ENCODE results near the gene TMC4. TPM values are rescaled to one million over a fixed set of nuclear protein-coding genes. Genes with fewer than 3 reads are reported as not detected.

TMC4 gene
- total RNA-seq, 1 experiment from 2014 or later = 1.9 TPM

DNA sequence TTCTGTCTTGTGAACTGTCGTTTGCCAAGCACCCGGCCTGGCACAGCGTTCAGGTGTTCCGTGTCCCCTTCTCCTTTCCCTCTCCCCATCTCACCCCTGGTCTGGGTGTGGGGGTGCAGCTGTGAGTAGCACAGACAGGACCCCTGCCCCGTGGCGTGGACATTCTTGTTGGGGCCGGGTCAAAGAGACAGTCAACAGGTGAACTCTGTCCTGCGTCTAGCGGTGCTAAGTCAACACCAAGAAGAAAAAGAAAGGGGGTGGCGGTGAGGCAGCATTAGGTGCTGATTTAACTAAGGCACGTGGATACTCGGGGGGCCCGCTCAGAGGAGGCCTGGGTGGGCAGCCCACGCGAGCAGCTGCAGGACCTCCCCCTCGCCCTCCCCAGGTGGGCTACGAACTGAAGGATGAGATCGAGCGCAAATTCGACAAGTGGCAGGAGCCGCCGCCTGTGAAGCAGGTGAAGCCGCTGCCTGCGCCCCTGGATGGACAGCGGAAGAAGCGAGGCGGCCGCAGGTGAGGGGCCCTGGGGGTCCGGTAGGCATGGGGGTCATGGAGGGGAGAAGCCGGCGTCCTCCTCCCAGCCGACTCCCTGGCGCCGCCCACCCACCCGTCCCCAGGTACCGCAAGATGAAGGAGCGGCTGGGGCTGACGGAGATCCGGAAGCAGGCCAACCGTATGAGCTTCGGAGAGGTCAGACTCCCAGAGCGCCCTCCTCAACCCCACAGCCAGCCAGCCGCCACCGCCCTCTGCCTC lies 45.1 kb downstream of the TMC4 start:
- Histone ChIP-seq H3K4me3 (ENCODE audit: insufficient read depth, low read depth, low read length) (no peak overlapping the region), H3K36me3 (replicated peaks; ENCODE audit: control insufficient read depth, insufficient read depth, low read length) (peaks cover 28% of the 10 kb centered on the region)
- DNase-seq = peak; percentile 52

DNA sequence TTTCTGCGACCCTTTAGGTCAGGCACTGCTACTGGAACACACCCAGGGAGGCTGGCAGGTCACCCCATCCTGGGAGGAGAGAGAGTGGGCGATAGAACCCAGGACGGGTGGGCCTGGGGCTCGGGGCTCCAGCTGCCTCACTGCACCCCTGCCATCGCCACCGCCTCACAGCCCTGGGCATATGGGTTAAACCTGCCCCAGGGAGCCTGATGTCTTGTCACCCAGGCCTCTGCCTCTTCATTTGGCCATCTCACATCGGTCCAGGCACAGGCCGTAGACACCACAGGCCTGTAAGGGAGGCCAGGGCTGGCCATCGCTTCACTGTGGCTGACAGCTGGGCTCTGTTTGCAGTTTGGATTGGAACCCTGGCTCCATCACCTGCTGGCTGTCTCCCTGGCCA lies 47.2 kb downstream of the TMC4 start:
- Histone ChIP-seq H3K27me3 (ENCODE audit: control insufficient read depth, insufficient read depth, low read length) (no peaks in the 10 kb centered on the region), H3K4me3 (ENCODE audit: insufficient read depth, low read depth, low read length) (no peak overlapping the region), H3K36me3 (replicated peaks; ENCODE audit: control insufficient read depth, insufficient read depth, low read length) (peaks cover 34% of the 10 kb centered on the region)

More for the DNA sequence above, 45.1 kb downstream of the TMC4 start:
- no peaks in the 10 kb centered on the region for H3K27me3 ChIP-seq (ENCODE audit: control insufficient read depth, insufficient read depth, low read length)

DNA sequence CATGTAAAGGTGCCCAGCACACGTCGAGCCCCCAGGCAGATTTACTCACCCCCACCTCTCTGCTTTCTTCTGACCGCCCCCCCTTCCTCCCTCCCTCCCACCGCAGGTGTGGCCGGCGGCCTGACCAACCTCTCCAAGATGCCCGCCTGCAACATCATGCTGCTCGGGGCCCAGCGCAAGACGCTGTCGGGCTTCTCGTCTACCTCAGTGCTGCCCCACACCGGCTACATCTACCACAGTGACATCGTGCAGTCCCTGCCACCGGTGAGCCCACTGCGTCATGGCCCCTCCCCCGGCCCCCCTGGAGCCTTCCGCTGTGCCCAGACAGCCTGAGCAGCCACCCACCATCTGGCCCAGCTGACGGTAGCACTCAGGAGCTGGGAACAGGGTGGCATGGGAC lies 48.6 kb downstream of the TMC4 start:
- Histone ChIP-seq H3K27me3 (ENCODE audit: control insufficient read depth, insufficient read depth, low read length) (no peaks in the 10 kb centered on the region), H3K36me3 (replicated peaks; ENCODE audit: control insufficient read depth, insufficient read depth, low read length) (peaks cover 30% of the 10 kb centered on the region)
- peak; percentile 55 for DNase-seq

More for the DNA sequence above, 47.2 kb downstream of the TMC4 start:
- DNase-seq = no peak

DNA sequence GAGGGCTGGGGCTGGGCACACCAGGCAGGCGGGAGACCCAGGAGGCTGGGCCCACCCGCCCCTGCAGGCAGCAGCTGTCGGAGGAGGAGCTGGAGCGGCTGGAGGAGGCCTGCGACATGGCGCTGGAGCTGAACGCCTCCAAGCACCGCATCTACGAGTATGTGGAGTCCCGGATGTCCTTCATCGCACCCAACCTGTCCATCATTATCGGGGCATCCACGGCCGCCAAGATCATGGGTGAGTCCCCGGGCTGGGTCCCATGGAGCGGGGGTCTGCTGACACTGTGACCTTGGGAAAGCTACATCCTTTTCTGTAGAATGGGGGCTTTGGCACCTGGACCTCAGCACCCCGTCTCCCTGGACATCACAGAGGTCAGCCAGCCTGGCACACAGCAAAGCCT lies 49.3 kb downstream of the TMC4 start:
- no peaks in the 10 kb centered on the region for H3K27me3 ChIP-seq (ENCODE audit: control insufficient read depth, insufficient read depth, low read length)
- H3K4me3 ChIP-seq (ENCODE audit: insufficient read depth, low read depth, low read length) = no peak overlapping the region
- H3K36me3 ChIP-seq (replicated peaks; ENCODE audit: control insufficient read depth, insufficient read depth, low read length) = peaks cover 29% of the 10 kb centered on the region
- no peak for DNase-seq

More for the DNA sequence above, 48.6 kb downstream of the TMC4 start:
- no peak overlapping the region for H3K4me3 ChIP-seq (ENCODE audit: insufficient read depth, low read depth, low read length)

DNA sequence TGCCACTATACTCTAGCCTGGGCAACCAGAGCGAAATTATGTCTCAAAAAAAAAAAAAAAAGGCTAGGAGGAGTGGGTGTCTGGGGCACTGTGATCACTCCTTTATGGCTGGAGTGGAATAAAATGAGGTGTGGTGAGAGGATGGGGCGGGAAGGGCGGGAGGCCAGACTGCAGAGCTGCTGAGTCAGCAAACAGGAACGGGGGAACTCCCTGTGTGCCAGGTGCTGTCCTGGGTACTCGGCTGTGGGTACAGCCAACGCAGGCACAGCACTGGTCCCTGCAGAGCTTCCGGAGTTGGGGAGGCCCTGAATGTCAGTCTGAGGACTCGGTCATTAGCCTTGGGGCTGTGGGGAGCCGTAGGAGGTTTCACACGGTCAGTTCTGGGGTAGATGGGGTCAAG lies 51.7 kb downstream of the TMC4 start:
- Histone ChIP-seq H3K27me3 (ENCODE audit: control insufficient read depth, insufficient read depth, low read length) (no peaks in the 10 kb centered on the region), H3K36me3 (replicated peaks; ENCODE audit: control insufficient read depth, insufficient read depth, low read length) (peaks cover 32% of the 10 kb centered on the region)

DNA sequence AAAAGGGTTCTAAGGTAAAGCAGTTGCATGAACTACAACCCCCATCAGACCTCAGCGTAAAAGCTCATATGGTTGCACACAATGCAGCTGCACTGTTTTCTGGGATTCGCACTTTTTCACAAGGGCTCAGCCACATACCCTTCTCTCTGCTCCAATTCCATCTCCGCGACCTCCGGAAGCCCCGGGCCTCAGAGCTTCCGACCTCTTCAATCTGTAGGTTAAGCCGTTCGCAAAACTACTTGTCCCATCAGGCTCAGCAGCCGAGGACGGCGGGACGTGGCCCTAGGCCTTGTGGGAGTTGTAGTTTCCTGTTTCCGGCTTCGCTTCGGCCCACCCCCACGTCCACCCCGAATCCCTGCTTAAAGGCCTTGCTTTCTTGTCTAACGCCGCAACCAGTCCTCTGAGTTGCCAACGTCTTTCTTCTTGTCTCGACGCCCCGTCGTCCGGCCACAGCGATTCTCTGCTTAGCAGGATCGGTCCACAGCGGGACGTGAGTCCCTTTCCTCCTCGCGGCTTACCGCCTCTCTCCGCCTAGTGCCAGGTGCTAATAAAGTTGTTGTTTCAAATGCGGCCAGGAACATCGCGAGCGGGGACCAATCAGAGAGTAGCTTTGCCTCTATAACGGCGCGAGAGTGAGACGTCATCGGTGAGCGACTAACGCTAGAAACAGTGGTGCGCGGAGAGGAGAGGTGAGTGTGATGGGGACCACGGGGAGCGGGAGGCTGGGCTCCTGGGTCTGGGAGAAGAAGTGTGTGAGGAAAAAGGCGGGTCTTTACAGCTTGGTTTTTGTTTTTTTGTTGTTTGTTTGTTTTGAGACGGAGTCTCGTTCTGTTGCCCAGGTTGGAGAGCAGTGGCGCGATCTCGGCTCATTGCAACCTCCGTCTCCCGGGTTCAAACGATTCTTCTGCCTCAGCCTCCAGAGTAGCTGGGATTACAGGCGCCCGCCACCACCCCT lies 57.6 kb downstream of the TMC4 start, which contains the start of the genes PRPF31 and TFPT:
Gene PRPF31, plus strand, starts transcription at position 646 of the 955 bp plus-strand sequence. CDS start 2,525 bp downstream, outside the sequence.
Gene TFPT, minus strand, starts transcription at position 549 of the 955 bp plus-strand sequence. Its CDS starts 388 bp downstream, at position 161.
- DNase-seq = peak; percentile 97
- H3K27me3 ChIP-seq (ENCODE audit: control insufficient read depth, insufficient read depth, low read length) = no peaks in the 10 kb centered on the region
- peaks cover 11% of the 10 kb centered on the region for H3K36me3 ChIP-seq (replicated peaks; ENCODE audit: control insufficient read depth, insufficient read depth, low read length)
- peak within 1 kb of the TSS; percentile 83 for H3K4me3 ChIP-seq (ENCODE audit: insufficient read depth, low read depth, low read length)

More for the DNA sequence above, 51.7 kb downstream of the TMC4 start:
- no peak for DNase-seq
- H3K4me3 ChIP-seq (ENCODE audit: insufficient read depth, low read depth, low read length) = no peak overlapping the region

- Histone ChIP-seq H3K4me3 (ENCODE audit: insufficient read depth, low read depth, low read length) (peak overlapping the region; percentile 83), H3K27me3 (ENCODE audit: control insufficient read depth, insufficient read depth, low read length) (no peaks in the 10 kb centered on the region), H3K36me3 (replicated peaks; ENCODE audit: control insufficient read depth, insufficient read depth, low read length) (peaks cover 16% of the 10 kb centered on the region)
- DNase-seq = peak; percentile 71
Measured at GRCh38 chr19:54114340-54115108, 58.4 kb downstream of the TMC4 start.

Other genes starting within 250 kb of the TMC4 start
- 0.07 and 0.59 TPM in 2 replicates for gene CACNG8, start 210.2 kb downstream of the TMC4 start, total RNA-seq (2014; rRNA removed; shearing (Covaris generic))
- gene CACNG6, start 181.5 kb downstream of the TMC4 start, total RNA-seq (2014; rRNA removed; shearing (Covaris generic)) = 0.38 and 0.78 TPM in 2 replicates
- not detected in 2 replicates for gene VSTM1, start 109.3 kb downstream of the TMC4 start, total RNA-seq (2014; rRNA removed; shearing (Covaris generic))
- gene TARM1, start 91.8 kb downstream of the TMC4 start, total RNA-seq (2014; rRNA removed; shearing (Covaris generic)) = not detected in 2 replicates
- gene OSCAR, start 72.4 kb downstream of the TMC4 start, total RNA-seq (2014; rRNA removed; shearing (Covaris generic)) = 0.66 and 1.8 TPM in 2 replicates
- 111 and 113 TPM in 2 replicates for gene NDUFA3, start 70.3 kb downstream of the TMC4 start, total RNA-seq (2014; rRNA removed; shearing (Covaris generic))
- 22.4 and 24.3 TPM in 2 replicates for gene TFPT, start 57.5 kb downstream of the TMC4 start, total RNA-seq (2014; rRNA removed; shearing (Covaris generic))
- gene PRPF31, start 57.4 kb downstream of the TMC4 start, total RNA-seq (2014; rRNA removed; shearing (Covaris generic)) = 81.7 and 100 TPM in 2 replicates
- gene CNOT3, start 35.4 kb downstream of the TMC4 start, total RNA-seq (2014; rRNA removed; shearing (Covaris generic)) = 17.0 and 24.9 TPM in 2 replicates
- gene LENG1, start 13.4 kb downstream of the TMC4 start, total RNA-seq (2014; rRNA removed; shearing (Covaris generic)) = 3.6 and 4.7 TPM in 2 replicates
- 76.6 and 88.1 TPM in 2 replicates for gene MBOAT7, start 16.4 kb upstream of the TMC4 start, total RNA-seq (2014; rRNA removed; shearing (Covaris generic))
- 76.9 and 87.8 TPM in 2 replicates for gene TSEN34, start 18.1 kb upstream of the TMC4 start, total RNA-seq (2014; rRNA removed; shearing (Covaris generic))
- 3,283 and 3,663 TPM in 2 replicates for gene RPS9, start 27.7 kb upstream of the TMC4 start, total RNA-seq (2014; rRNA removed; shearing (Covaris generic))
- gene LILRB3, start 49.8 kb upstream of the TMC4 start, total RNA-seq (2014; rRNA removed; shearing (Covaris generic)) = not detected in 2 replicates
- gene LILRA6, start 69.6 kb upstream of the TMC4 start, total RNA-seq (2014; rRNA removed; shearing (Covaris generic)) = not detected in 2 replicates
- gene LILRB5, start 84.1 kb upstream of the TMC4 start, total RNA-seq (2014; rRNA removed; shearing (Covaris generic)) = not detected in 2 replicates
- gene LILRB2, start 108.0 kb upstream of the TMC4 start, total RNA-seq (2014; rRNA removed; shearing (Covaris generic)) = not detected in 2 replicates
- not detected in 2 replicates for gene LILRA5, start 140.0 kb upstream of the TMC4 start, total RNA-seq (2014; rRNA removed; shearing (Covaris generic))
- not detected in 2 replicates for gene LILRA4, start 166.0 kb upstream of the TMC4 start, total RNA-seq (2014; rRNA removed; shearing (Covaris generic))
- 0.07 and 0.33 TPM in 2 replicates for gene LAIR1, start 191.8 kb upstream of the TMC4 start, total RNA-seq (2014; rRNA removed; shearing (Covaris generic))
- 13.4 and 17.7 TPM in 2 replicates for gene TTYH1, start 242.3 kb upstream of the TMC4 start, total RNA-seq (2014; rRNA removed; shearing (Covaris generic))